Neural progenitor cell (in vitro differentiated cells): ENCODE measurements around the gene VPS29. TPM values are rescaled to one million over a fixed set of nuclear protein-coding genes. Genes with fewer than 3 reads are reported as not detected.
"Not testable (repeated sequence)": the region's sequence is repeated elsewhere in the genome, so short reads cannot be mapped to it uniquely, and the experiment has no call there.

ENCODE experiments used
- DNase-seq: peaks from one replicate; pipeline ENCODE4 v3.0.0-alpha.2; 2016; ENCODE audit warnings: low spot score
- H2AFZ ChIP-seq: fragments of 200-600 bp; sonication (generic); replicated peaks from 2 replicates; pipeline ENCODE4 v1.6.1; 2016; ENCODE audit warnings: antibody characterized with exemption
- H3F3A ChIP-seq: fragments of 200-600 bp; sonication (generic); 2 replicates; pipeline ENCODE4 v1.6.1; 2016; ENCODE audit warnings: antibody characterized with exemption, low read depth
- H3K27ac ChIP-seq: fragments of 200-600 bp; sonication (generic); 2 replicates; pipeline ENCODE4 v1.5.1; 2016; ENCODE audit warnings: mild to moderate bottlenecking
- H3K27me3 ChIP-seq: fragments of 200-600 bp; sonication (generic); 2 replicates; pipeline ENCODE4 v1.6.1; 2016; ENCODE audit warnings: mild to moderate bottlenecking, moderate library complexity
- H3K36me3 ChIP-seq: fragments of 200-600 bp; sonication (generic); 2 replicates; pipeline ENCODE4 v1.5.1; 2016
- H3K4me1 ChIP-seq: fragments of 200-600 bp; sonication (generic); 2 replicates; pipeline ENCODE4 v1.6.1; 2016; ENCODE audit warnings: mixed run types
- H3K4me2 ChIP-seq: fragments of 200-600 bp; sonication (generic); 2 replicates; pipeline ENCODE4 v1.6.1; 2016
- H3K4me3 ChIP-seq: fragments of 200-600 bp; sonication (generic); 2 replicates; pipeline ENCODE4 v1.5.1; 2016
- H3K79me2 ChIP-seq: fragments of 200-600 bp; sonication (generic); 2 replicates; pipeline ENCODE4 v1.6.1; 2016; ENCODE audit warnings: low read depth
- H3K9ac ChIP-seq: fragments of 200-600 bp; sonication (generic); 2 replicates; pipeline ENCODE4 v1.6.1; 2016
- H3K9me3 ChIP-seq: fragments of 200-600 bp; sonication (generic); 2 replicates; pipeline ENCODE4 v1.5.1; 2016; ENCODE audit warnings: low read depth
- H4K20me1 ChIP-seq: fragments of 200-600 bp; sonication (generic); 2 replicates; pipeline ENCODE4 v1.6.1; 2016; ENCODE audit warnings: low read depth
- H3K27ac Mint-ChIP-seq: 3 replicates; pipeline ENCODE4 v1.8.0; 2021; ENCODE audit warnings: mixed read lengths
- H3K27me3 Mint-ChIP-seq: 2 replicates; pipeline ENCODE4 v1.8.0; 2022; ENCODE audit warnings: low read depth, mild to moderate bottlenecking, inconsistent platforms, moderate library complexity, mixed read lengths; ENCODE audit not compliant: insufficient read depth
- H3K36me3 Mint-ChIP-seq: 3 replicates; pipeline ENCODE4 v1.8.0; 2021; ENCODE audit warnings: mixed read lengths
- H3K4me1 Mint-ChIP-seq: 3 replicates; pipeline ENCODE4 v1.8.0; 2021; ENCODE audit warnings: mixed read lengths
- H3K4me3 Mint-ChIP-seq: 3 replicates; pipeline ENCODE4 v1.8.0; 2021; ENCODE audit warnings: mild to moderate bottlenecking, moderate library complexity, mixed read lengths
- H3K9me3 Mint-ChIP-seq: 3 replicates; pipeline ENCODE4 v1.8.0; 2020; ENCODE audit warnings: mixed read lengths
- EZH2 ChIP-seq: fragments of 200-600 bp; sonication (generic); IDR thresholded peaks from 2 replicates; pipeline ENCODE4 v1.6.1; 2017; ENCODE audit warnings: antibody characterized with exemption, mild to moderate bottlenecking, moderate library complexity
- EZH2phosphoT487 ChIP-seq: fragments of 200-600 bp; sonication (generic); IDR thresholded peaks from 2 replicates; pipeline ENCODE4 v1.6.1; 2017; ENCODE audit warnings: antibody characterized with exemption
- total RNA-seq: library from RNA; depleted of rRNA; stranded (reverse); fragments of >200 nt; gene quantifications from 2 replicates; pipeline ENCODE4 v1.2.3, GENCODE V29; 2015; ENCODE audit warnings: low replicate concordance
- TF ChIP-seq, protein P1 (sequence below): fragments of 200-600 bp; sonication (generic); IDR thresholded peaks from 2 replicates; pipeline ENCODE4 v1.5.1; 2017; ENCODE audit warnings: antibody characterized with exemption, mild to moderate bottlenecking

The VPS29 gene
- total RNA-seq, 1 donor from 2014 or later: 101 TPM

DNA sequence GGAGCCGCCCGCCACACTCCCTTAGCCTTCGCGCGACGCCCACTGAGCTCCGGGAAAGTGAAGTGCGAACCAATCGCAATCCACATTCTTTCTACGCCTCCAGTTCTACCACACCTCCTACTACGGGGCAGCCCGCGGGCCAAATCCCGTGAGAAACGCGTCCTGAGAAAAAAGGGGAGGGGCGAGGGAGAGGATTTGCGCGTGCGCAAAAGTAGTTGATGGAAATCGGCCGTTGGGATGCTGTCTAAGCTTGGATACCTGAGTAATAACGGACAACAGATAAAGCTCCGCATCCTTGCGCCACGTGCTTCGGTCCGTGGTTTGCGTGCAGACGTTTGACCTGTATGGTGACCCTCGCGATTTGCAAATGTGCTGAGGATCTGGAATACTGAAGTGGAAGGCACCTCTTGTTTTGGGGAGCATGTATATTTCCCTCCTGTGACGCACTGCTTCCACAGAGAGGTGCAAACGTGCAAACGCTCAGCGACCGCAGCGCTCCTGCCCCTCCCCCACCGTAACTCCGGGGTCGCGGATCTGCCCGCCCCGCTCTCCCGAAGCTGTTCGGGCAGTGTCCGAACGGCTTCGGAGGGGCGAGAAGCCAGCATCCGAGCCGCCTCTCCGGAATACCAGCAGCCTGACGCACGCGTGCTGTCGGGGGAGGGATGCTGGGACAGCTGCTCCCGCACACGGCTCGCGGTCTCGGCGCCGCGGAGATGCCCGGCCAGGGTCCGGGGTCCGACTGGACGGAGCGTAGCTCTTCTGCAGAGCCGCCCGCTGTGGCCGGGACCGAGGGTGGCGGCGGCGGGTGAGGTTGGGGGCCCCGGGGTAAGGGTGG is 33.5 kb downstream of the VPS29 start, which contains the start of the genes FAM216A and GPN3:
FAM216A (plus strand) TSS at position 632 of the 835 bp plus-strand sequence; CDS start at position 663, 31 bp downstream.
GPN3 (minus strand) TSS at position 44 of the 835 bp plus-strand sequence. CDS start 54 bp downstream, outside the sequence.
- H3K36me3 Mint-ChIP-seq: peaks cover 17% of the 10 kb centered on the region
- TF ChIP-seq EZH2 (peak; percentile 41), EZH2phosphoT487 (no peak)

DNA sequence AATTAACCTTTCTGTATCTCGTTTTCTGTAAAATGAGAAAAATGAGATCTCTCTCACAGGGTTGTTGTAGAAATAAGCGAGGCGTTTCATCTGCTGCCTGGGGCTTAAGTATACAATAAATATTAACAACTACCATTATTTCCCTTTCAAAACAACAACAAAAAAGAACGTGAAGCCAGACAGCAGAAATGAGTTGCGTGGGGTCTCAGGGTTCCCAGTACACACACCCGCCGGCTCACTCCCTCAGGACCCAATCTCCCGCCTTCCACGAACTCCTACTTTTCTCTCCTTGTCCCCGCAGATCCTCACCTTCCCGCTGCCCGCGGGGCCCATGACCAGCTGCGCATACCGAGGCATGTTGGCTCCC is 34.1 kb downstream of the VPS29 start:
- peaks cover 20% of the 10 kb centered on the region for H3F3A ChIP-seq
- Mint-ChIP-seq H3K27me3 (peaks cover 9% of the 10 kb centered on the region), H3K36me3 (peaks cover 17% of the 10 kb centered on the region), H3K9me3 (peaks cover 2% of the 10 kb centered on the region), H3K4me3 (peak overlapping the region; percentile 100), H3K4me1 (peaks cover 30% of the 10 kb centered on the region), H3K27ac (peak overlapping the region; percentile 100)
- H3K79me2 ChIP-seq: peaks cover 62% of the 10 kb centered on the region
- H3K36me3 ChIP-seq: no peaks in the 10 kb centered on the region
- peak overlapping the region; percentile 51 for H2AFZ ChIP-seq
- peak overlapping the region; percentile 99 for H3K4me2 ChIP-seq
- no peak for DNase-seq
- H3K9me3 ChIP-seq: no peaks in the 10 kb centered on the region
- no peaks in the 10 kb centered on the region for H3K27me3 ChIP-seq
- peak overlapping the region; percentile 94 for H3K9ac ChIP-seq
- peaks cover 17% of the 10 kb centered on the region for H4K20me1 ChIP-seq
- TF ChIP-seq, protein P1, sequence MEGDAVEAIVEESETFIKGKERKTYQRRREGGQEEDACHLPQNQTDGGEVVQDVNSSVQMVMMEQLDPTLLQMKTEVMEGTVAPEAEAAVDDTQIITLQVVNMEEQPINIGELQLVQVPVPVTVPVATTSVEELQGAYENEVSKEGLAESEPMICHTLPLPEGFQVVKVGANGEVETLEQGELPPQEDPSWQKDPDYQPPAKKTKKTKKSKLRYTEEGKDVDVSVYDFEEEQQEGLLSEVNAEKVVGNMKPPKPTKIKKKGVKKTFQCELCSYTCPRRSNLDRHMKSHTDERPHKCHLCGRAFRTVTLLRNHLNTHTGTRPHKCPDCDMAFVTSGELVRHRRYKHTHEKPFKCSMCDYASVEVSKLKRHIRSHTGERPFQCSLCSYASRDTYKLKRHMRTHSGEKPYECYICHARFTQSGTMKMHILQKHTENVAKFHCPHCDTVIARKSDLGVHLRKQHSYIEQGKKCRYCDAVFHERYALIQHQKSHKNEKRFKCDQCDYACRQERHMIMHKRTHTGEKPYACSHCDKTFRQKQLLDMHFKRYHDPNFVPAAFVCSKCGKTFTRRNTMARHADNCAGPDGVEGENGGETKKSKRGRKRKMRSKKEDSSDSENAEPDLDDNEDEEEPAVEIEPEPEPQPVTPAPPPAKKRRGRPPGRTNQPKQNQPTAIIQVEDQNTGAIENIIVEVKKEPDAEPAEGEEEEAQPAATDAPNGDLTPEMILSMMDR: no peak
- TF ChIP-seq EZH2phosphoT487 (no peak), EZH2 (no peak)
- H3K4me3 ChIP-seq: peak overlapping the region; percentile 96
- H3K27ac ChIP-seq: no peak overlapping the region
- peaks cover 11% of the 10 kb centered on the region for H3K4me1 ChIP-seq

More for the DNA sequence above, 33.5 kb downstream of the VPS29 start, which contains the start of the genes FAM216A and GPN3:
- Histone ChIP-seq H3F3A (peaks cover 20% of the 10 kb centered on the region), H3K36me3 (no peaks in the 10 kb centered on the region), H3K9ac (peak within 1 kb of the TSS; percentile 94), H3K4me2 (peak within 1 kb of the TSS; percentile 99), H3K4me3 (peak within 1 kb of the TSS; percentile 96), H3K79me2 (peaks cover 58% of the 10 kb centered on the region), H2AFZ (peak within 1 kb of the TSS; percentile 78), H3K27ac (peak within 1 kb of the TSS; percentile 81), H4K20me1 (peaks cover 17% of the 10 kb centered on the region), H3K4me1 (peaks cover 11% of the 10 kb centered on the region), H3K9me3 (no peaks in the 10 kb centered on the region), H3K27me3 (no peaks in the 10 kb centered on the region)
- H3K27me3 Mint-ChIP-seq: peaks cover 9% of the 10 kb centered on the region
- peak within 1 kb of the TSS; percentile 100 for H3K27ac Mint-ChIP-seq
- peaks cover 2% of the 10 kb centered on the region for H3K9me3 Mint-ChIP-seq
- peak; percentile 99 for DNase-seq
- H3K4me3 Mint-ChIP-seq: peak within 1 kb of the TSS; percentile 100
- H3K4me1 Mint-ChIP-seq: peaks cover 30% of the 10 kb centered on the region

DNA sequence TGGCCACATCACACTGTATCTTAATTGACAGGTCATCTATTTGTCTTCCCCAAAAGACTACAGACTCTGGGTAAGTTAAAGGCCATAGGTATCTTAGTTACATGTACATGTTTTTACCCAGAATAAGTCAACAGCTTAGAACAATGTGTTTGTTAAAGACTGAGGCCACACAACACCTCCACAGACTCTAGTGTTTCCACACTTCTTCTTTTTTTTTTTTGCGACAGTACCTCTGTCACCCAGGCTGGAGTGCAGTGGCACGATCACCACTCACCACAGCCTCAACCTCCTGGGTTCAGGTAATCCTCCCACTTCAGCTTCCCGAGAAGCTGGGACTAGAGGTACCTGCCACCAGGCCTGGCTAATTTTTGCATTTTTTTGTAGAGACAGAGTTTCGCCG is 35.1 kb downstream of the VPS29 start:
- Histone ChIP-seq H3K79me2 (peaks cover 64% of the 10 kb centered on the region), H3K4me1 (peaks cover 11% of the 10 kb centered on the region), H3K9ac (peak overlapping the region; percentile 94), H3K4me2 (peak overlapping the region; percentile 99), H3K9me3 (no peaks in the 10 kb centered on the region), H2AFZ (no peak overlapping the region), H3K36me3 (no peaks in the 10 kb centered on the region), H3K4me3 (peak overlapping the region; percentile 96), H3K27ac (no peak overlapping the region), H3F3A (peaks cover 20% of the 10 kb centered on the region), H3K27me3 (no peaks in the 10 kb centered on the region), H4K20me1 (peaks cover 18% of the 10 kb centered on the region)
- Mint-ChIP-seq H3K4me3 (peak overlapping the region; percentile 100), H3K9me3 (peaks cover 2% of the 10 kb centered on the region), H3K27ac (no peak overlapping the region), H3K4me1 (peaks cover 30% of the 10 kb centered on the region), H3K36me3 (peaks cover 17% of the 10 kb centered on the region), H3K27me3 (peaks cover 9% of the 10 kb centered on the region)
- DNase-seq: no peak
- TF ChIP-seq, protein P1: no peak
- TF ChIP-seq EZH2 (no peak), EZH2phosphoT487 (no peak)

DNA sequence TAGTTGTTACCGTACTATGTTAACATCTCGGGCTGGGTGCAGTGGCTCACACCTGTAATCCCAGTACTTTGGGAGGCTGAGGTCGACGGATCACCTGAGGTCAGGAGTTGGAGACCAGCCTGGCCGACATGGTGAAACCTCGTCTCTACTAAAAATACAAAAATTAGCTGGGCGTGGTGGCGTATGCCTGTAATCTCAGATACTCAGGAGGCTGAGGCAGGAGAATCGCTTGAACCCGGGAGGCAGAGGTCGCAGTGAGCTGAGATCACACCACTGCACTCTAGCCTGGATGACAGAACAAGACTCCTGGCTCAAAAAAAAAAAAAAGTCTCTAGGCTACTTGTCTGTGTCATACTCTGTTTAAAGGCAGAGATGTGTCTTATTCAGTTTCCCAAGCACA is 36.1 kb downstream of the VPS29 start:
- not testable (repeated sequence) for H3K4me3 ChIP-seq, H3K27me3 Mint-ChIP-seq, H3K9me3 ChIP-seq, DNase-seq, H2AFZ ChIP-seq, H3K4me2 ChIP-seq, H3K9me3 Mint-ChIP-seq, H3K27ac ChIP-seq, H3K27ac Mint-ChIP-seq, H3K27me3 ChIP-seq, H3K36me3 ChIP-seq
- Histone ChIP-seq H3F3A (peaks cover 20% of the 10 kb centered on the region), H3K79me2 (peaks cover 64% of the 10 kb centered on the region), H3K4me1 (peaks cover 11% of the 10 kb centered on the region), H3K9ac (peak overlapping the region; percentile 22), H4K20me1 (peaks cover 20% of the 10 kb centered on the region)
- Mint-ChIP-seq H3K4me1 (peaks cover 30% of the 10 kb centered on the region), H3K4me3 (peak overlapping the region; percentile 61), H3K36me3 (peaks cover 13% of the 10 kb centered on the region)
